A549 (cell line): ENCODE results near the gene OSCP1. TPM values are rescaled to one million over a fixed set of nuclear protein-coding genes. Genes with fewer than 3 reads are reported as not detected.

ENCODE experiments used
- ATAC-seq, 2 experiments: fragments of 200-7000 bp in 1 of 2; fragments of >200 bp in 1 of 2; cut with Nextera tagmentation in 1 of 2; cut with Tn5 transposase in 1 of 2; 3 replicates each; pipeline versions ENCODE4 v1.8.0 to v1.9.1; 2018 to 2020; ENCODE audit warnings: mild to moderate bottlenecking in 1 of 2, moderate library complexity in 1 of 2
- CTCF ChIA-PET: fragments of 300-600 bp; sonication (Branson Sonifier 250); formaldehyde crosslinking; extraction: SDS; loops from one replicate; lab custom pipeline; 2021; ENCODE audit warnings: antibody characterized with exemption, inconsistent platforms; lab: Yijun Ruan, JAX
- POLR2A ChIA-PET: fragments of 350-600 bp; formaldehyde crosslinking; extraction: SDS; loops from one replicate; lab custom pipeline; 2021; ENCODE audit warnings: antibody characterized with exemption, inconsistent platforms; lab: Yijun Ruan, JAX
- DNase-seq, 2 experiments: peaks; one replicate each; pipeline versions ENCODE4 v3.0.0 to v3.0.0-alpha.2; 2011 to 2016; ENCODE audit warnings: low read depth in 1 of 2, low spot score in 1 of 2
- FAIRE-seq: peaks from 2 replicates; lab custom pipeline; 2011; peaks lifted over from hg19 to GRCh38; lab: Jason Lieb, UNC
- H3K27ac ChIP-seq, 2 experiments: fragments of >200 bp; sonication (Bioruptor Twin); formaldehyde crosslinking; 3 replicates each; pipeline ENCODE4 v1.5.1; 2016 to 2017
- H3K4me1 ChIP-seq: fragments of >200 bp; sonication (Bioruptor Twin); formaldehyde crosslinking; 3 replicates; pipeline ENCODE4 v1.6.1; 2016
- H3K4me2 ChIP-seq: fragments of >200 bp; sonication (Bioruptor Twin); formaldehyde crosslinking; 3 replicates; pipeline ENCODE4 v1.6.1; 2016
- H3K4me3 ChIP-seq: fragments of >200 bp; sonication (Bioruptor Twin); formaldehyde crosslinking; 3 replicates; pipeline ENCODE4 v1.5.1; 2016
- H3K9me3 ChIP-seq: fragments of >200 bp; sonication (Bioruptor Twin); formaldehyde crosslinking; 3 replicates; pipeline ENCODE4 v1.6.1; 2016
- CHD2 ChIP-seq: fragments of 150-350 bp; IDR thresholded peaks from 2 replicates; pipeline ENCODE4 v1.6.1; 2014; ENCODE audit warnings: low read length; ENCODE audit not compliant: partially characterized antibody
- EHF ChIP-seq: fragments of 250-450 bp; sonication (Bioruptor Pico); IDR thresholded peaks from 2 replicates; pipeline ENCODE4 v1.5.0; 2020; ENCODE audit warnings: mild to moderate bottlenecking
- FOSL2 ChIP-seq, 2 experiments: fragments of 450-650 bp in 1 of 2; fragments of >200 bp in 1 of 2; sonication (Bioruptor Twin) in 1 of 2; formaldehyde crosslinking; IDR thresholded peaks; 2 replicates each; pipeline versions ENCODE4 v1.5.0 to v1.6.1; 2016 to 2020; ENCODE audit warnings: mild to moderate bottlenecking in 1 of 2, moderate library complexity in 1 of 2
- FOXS1 ChIP-seq: fragments of 250-450 bp; sonication (Bioruptor Pico); IDR thresholded peaks from 2 replicates; pipeline ENCODE4 v1.5.0; 2020; ENCODE audit warnings: mild to moderate bottlenecking, moderate library complexity
- HOXB13 ChIP-seq: fragments of 250-450 bp; sonication (Bioruptor Pico); IDR thresholded peaks from 2 replicates; pipeline ENCODE4 v1.5.0; 2020; ENCODE audit warnings: low read depth, mild to moderate bottlenecking, moderate library complexity
- JUN ChIP-seq, 2 experiments: fragments of >200 bp; sonication (Bioruptor Twin); formaldehyde crosslinking; IDR thresholded peaks; 2 replicates in 1 of 2; 3 replicates in 1 of 2; pipeline ENCODE4 v1.6.1; 2016 to 2017
- KDM1A ChIP-seq: fragments of 200-600 bp; sonication (generic); IDR thresholded peaks from 2 replicates; pipeline ENCODE4 v1.6.1; 2016; ENCODE audit warnings: low read depth, mild to moderate bottlenecking
- KDM5A ChIP-seq: fragments of 200-600 bp; sonication (generic); IDR thresholded peaks from 2 replicates; pipeline ENCODE4 v1.6.1; 2016; ENCODE audit warnings: antibody characterized with exemption, mild to moderate bottlenecking
- NR3C1 ChIP-seq: fragments of >200 bp; sonication (Bioruptor Twin); formaldehyde crosslinking; IDR thresholded peaks from 3 replicates; pipeline ENCODE4 v1.6.1; 2017
- POLR2A ChIP-seq: IDR thresholded peaks from 2 replicates; pipeline ENCODE4 v1.6.1; 2012; ENCODE audit warnings: mild to moderate bottlenecking, low read length
- POLR2AphosphoS2 ChIP-seq: conservative IDR thresholded peaks from 2 replicates; pipeline ENCODE4 v1.6.1; 2012; ENCODE audit warnings: low read length, improper control_type of control experiment, inconsistent platforms
- RAD21 ChIP-seq, 2 experiments: fragments of >200 bp in 1 of 2; sonication (Bioruptor Twin) in 1 of 2; formaldehyde crosslinking in 1 of 2; IDR thresholded peaks in 1 of 2; conservative IDR thresholded peaks in 1 of 2; 2 replicates in 1 of 2; 3 replicates in 1 of 2; pipeline ENCODE4 v1.6.1; 2012 to 2018; ENCODE audit warnings: inconsistent platforms in 1 of 2
- RFX5 ChIP-seq: fragments of 450-650 bp; IDR thresholded peaks from 2 replicates; pipeline ENCODE4 v1.7.1; 2014; ENCODE audit warnings: antibody characterized with exemption, mild to moderate bottlenecking, moderate library complexity
- RNF2 ChIP-seq: fragments of 200-600 bp; sonication (generic); IDR thresholded peaks from 2 replicates; pipeline ENCODE4 v1.6.1; 2016; ENCODE audit warnings: low read depth, mild to moderate bottlenecking, antibody characterized with exemption, moderate library complexity, borderline replicate concordance
- SMC3 ChIP-seq: fragments of >200 bp; sonication (Bioruptor Twin); formaldehyde crosslinking; IDR thresholded peaks from 3 replicates; pipeline ENCODE4 v1.6.1; 2018; ENCODE audit warnings: inconsistent platforms
- TFCP2L1 ChIP-seq: fragments of 250-450 bp; sonication (Bioruptor Pico); IDR thresholded peaks from 2 replicates; pipeline ENCODE4 v1.5.0; 2021; ENCODE audit warnings: mild to moderate bottlenecking
- ZC3H11A ChIP-seq: fragments of 450-650 bp; IDR thresholded peaks from 2 replicates; pipeline ENCODE4 v1.6.1; 2014; ENCODE audit warnings: antibody characterized with exemption, mild to moderate bottlenecking
- ZFP36 ChIP-seq: fragments of 450-650 bp; IDR thresholded peaks from 2 replicates; pipeline ENCODE4 v1.6.1; 2014; ENCODE audit warnings: borderline replicate concordance; ENCODE audit not compliant: partially characterized antibody
- ZNF302 ChIP-seq: fragments of 250-450 bp; sonication (Bioruptor Pico); IDR thresholded peaks from 2 replicates; pipeline ENCODE4 v1.9.0; 2021; ENCODE audit warnings: inconsistent platforms, mild to moderate bottlenecking, moderate library complexity
- WGBS: methylation state at CpG from one replicate; pipeline ENCODE4 v1.1.6; 2017; ENCODE audit errors: missing lambda C conversion rate; 5-methylcytosine and 5-hydroxymethylcytosine counted together
- polyA plus RNA-seq, 4 experiments: library from polyadenylated mRNA; depleted of rRNA in 3 of 4; stranded (reverse); fragments of >200 nt; fragmentation: RNase III in 1 of 4; extraction: RNeasy Plus Mini Kit Qiagen cat#74134 plus additional on column Dnase treatment in 1 of 4; gene quantifications; 2 replicates in 3 of 4; 3 replicates in 1 of 4; pipeline ENCODE4 v1.2.3, GENCODE V29; 2011 to 2017
- TF ChIP-seq, protein P1 (sequence below): fragments of 250-450 bp; sonication (Bioruptor Pico); IDR thresholded peaks from 2 replicates; pipeline ENCODE4 v1.5.0; 2021; ENCODE audit warnings: mild to moderate bottlenecking, moderate library complexity, borderline replicate concordance
- TF ChIP-seq, protein P2 (sequence below): IDR thresholded peaks from 2 replicates; pipeline ENCODE4 v1.6.1; 2012
- TF ChIP-seq, protein P3 (sequence below): fragments of >200 bp; sonication (Bioruptor Twin); formaldehyde crosslinking; IDR thresholded peaks from 3 replicates; pipeline ENCODE4 v1.6.1; 2016
- TF ChIP-seq, protein P4 (sequence below): fragments of >200 bp; sonication (Bioruptor Twin); formaldehyde crosslinking; IDR thresholded peaks from 2 replicates; pipeline ENCODE4 v1.6.1; 2016

OSCP1 gene
- polyA plus RNA-seq, 2 of the 4 experiments (the other 2 are of a cell fraction), result 4.6 to 6.6 TPM

DNA sequence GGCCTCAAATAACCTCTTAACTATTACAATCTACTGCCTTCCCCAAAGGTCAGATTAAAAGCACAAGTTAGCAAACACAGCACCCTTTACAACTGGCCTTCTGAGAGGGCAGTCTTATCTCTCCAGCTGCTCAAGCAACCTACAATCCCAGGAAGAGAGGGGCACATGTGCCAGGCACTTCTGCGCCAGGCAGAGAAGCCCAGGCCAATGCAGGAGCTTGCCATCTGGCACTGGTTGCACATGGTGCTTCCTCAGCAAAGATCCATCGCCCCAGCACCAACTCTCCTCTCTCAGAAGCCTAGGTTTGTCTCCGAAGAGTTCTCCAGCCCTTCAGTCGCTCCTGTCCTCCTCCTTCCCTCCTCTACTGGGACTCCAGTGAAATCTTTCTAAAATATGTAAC is 67.0 kb downstream of the OSCP1 start (continued):
- no peak for TF ChIP-seq HOXB13 (CRISPR knock-in tag)
- TF ChIP-seq, protein P1, sequence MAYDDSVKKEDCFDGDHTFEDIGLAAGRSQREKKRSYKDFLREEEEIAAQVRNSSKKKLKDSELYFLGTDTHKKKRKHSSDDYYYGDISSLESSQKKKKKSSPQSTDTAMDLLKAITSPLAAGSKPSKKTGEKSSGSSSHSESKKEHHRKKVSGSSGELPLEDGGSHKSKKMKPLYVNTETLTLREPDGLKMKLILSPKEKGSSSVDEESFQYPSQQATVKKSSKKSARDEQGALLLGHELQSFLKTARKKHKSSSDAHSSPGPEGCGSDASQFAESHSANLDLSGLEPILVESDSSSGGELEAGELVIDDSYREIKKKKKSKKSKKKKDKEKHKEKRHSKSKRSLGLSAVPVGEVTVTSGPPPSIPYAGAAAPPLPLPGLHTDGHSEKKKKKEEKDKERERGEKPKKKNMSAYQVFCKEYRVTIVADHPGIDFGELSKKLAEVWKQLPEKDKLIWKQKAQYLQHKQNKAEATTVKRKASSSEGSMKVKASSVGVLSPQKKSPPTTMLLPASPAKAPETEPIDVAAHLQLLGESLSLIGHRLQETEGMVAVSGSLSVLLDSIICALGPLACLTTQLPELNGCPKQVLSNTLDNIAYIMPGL (CRISPR knock-in tag), result no peak

DNA sequence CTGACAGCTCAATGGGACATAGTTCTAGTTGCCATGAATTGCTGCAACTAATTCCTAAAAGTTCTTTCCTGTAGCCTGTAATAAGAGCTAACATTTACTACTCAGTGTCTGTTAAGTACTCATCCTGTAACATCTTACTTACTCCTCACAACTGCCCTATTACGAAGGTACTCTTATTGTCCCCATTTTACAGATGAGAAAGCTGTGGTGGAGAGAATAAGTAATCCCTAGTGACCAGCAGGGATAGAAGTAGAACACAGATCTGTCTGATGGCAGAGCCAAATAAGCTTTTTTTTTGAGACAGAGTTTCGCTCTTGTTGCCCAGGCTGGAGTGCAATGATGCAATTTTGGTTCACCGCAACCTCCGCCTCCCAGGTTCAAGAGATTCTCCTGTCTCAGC is 67.6 kb downstream of the OSCP1 start:
- no peak for FAIRE-seq
- CTCF ChIA-PET, result interaction anchor here (0.6 to 2.1 kb wide), 6 partner anchors 14 to 1088 kb away, joined by 3 to 10 read pairs (median 3); partner anchors contain the start of gene TRAPPC3

DNA sequence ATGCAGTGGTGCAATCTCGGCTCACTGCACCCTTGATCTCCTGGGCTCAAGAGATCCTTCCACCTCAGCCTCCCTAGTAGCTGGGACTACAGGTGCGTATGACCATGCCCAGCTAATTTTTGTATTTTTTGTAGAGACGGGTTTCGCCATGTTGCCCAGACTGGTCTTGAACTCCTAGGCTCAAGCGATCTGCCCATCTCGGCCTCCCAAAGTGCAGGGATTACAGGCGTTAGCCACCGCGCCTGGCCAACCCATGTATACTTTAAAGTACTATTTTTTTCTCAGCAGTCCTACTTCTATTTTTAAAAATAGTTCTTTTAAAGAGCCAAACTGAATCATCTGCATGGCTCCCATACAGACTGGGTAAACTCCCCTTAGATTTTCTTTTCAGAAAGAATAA is 68.0 kb downstream of the OSCP1 start:
- no peak for DNase-seq
- ChIA-PET POLR2A (no interaction called here), CTCF (interaction anchor here (1.1 to 2.1 kb wide), 3 partner anchors 14 to 39 kb away, joined by 3 to 10 read pairs (median 6); no protein-coding TSS in a partner anchor)
- Histone ChIP-seq H3K4me3 (no peak overlapping the region), H3K4me2 (no peak overlapping the region), H3K27ac (no peak overlapping the region), H3K9me3 (no peaks in the 10 kb centered on the region), H3K4me1 (peaks cover 19% of the 10 kb centered on the region)
- no peak for FAIRE-seq
- TF ChIP-seq RNF2 (no peak), ZNF302 (CRISPR knock-in tag) (no peak), RAD21 (conservative IDR thresholded peaks at IDR 0.05 in 1 of 2, IDR thresholded peaks at IDR 0.05 in 1 of 2) (no peak), KDM1A (no peak), SMC3 (no peak), ZFP36 (no peak), EHF (CRISPR knock-in tag) (no peak), NR3C1 (no peak), KDM5A (no peak)
- TF ChIP-seq, protein P2, sequence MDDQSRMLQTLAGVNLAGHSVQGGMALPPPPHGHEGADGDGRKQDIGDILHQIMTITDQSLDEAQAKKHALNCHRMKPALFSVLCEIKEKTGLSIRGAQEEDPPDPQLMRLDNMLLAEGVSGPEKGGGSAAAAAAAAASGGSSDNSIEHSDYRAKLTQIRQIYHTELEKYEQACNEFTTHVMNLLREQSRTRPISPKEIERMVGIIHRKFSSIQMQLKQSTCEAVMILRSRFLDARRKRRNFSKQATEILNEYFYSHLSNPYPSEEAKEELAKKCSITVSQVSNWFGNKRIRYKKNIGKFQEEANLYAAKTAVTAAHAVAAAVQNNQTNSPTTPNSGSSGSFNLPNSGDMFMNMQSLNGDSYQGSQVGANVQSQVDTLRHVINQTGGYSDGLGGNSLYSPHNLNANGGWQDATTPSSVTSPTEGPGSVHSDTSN, result no peak
- TF ChIP-seq, protein P3, sequence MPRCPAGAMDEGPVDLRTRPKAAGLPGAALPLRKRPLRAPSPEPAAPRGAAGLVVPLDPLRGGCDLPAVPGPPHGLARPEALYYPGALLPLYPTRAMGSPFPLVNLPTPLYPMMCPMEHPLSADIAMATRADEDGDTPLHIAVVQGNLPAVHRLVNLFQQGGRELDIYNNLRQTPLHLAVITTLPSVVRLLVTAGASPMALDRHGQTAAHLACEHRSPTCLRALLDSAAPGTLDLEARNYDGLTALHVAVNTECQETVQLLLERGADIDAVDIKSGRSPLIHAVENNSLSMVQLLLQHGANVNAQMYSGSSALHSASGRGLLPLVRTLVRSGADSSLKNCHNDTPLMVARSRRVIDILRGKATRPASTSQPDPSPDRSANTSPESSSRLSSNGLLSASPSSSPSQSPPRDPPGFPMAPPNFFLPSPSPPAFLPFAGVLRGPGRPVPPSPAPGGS, result no peak
- TF ChIP-seq, all 56 proteins: peak for 0
- ATAC-seq, result no peak
- WGBS, result 97% methylated on average over 9 of the region's 9 CpGs

More for the DNA sequence above, 67.6 kb downstream of the OSCP1 start:
- ATAC-seq (no peak), DNase-seq (no peak)
- no peak overlapping the region for H3K27ac ChIP-seq
- 95% methylated on average over 4 of the region's 4 CpGs for WGBS
- H3K4me1 ChIP-seq, result peaks cover 23% of the 10 kb centered on the region
- POLR2A ChIA-PET, result no interaction called here
- TF ChIP-seq FOXS1 (CRISPR knock-in tag), result no peak
- TF ChIP-seq TFCP2L1 (CRISPR knock-in tag), result no peak
- no peak for TF ChIP-seq FOSL2 (IDR thresholded peaks at IDR 0.05)
- TF ChIP-seq FOSL2 (CRISPR knock-in tag; IDR thresholded peaks at IDR 0.05), result no peak
- TF ChIP-seq, protein P4, sequence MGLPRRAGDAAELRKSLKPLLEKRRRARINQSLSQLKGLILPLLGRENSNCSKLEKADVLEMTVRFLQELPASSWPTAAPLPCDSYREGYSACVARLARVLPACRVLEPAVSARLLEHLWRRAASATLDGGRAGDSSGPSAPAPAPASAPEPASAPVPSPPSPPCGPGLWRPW, result no peak
- TF ChIP-seq CHD2, result no peak
- TF ChIP-seq JUN (IDR thresholded peaks at IDR 0.05), result no peak
- TF ChIP-seq ZC3H11A, result no peak
- no peak for TF ChIP-seq POLR2AphosphoS2
- no peak for TF ChIP-seq RFX5
- TF ChIP-seq, protein P3, result no peak
- no peak for TF ChIP-seq POLR2A
- no peak overlapping the region for H3K4me3 ChIP-seq
- no peaks in the 10 kb centered on the region for H3K9me3 ChIP-seq
- H3K4me2 ChIP-seq, result no peak overlapping the region
